Lower lobe of right lung (tissue), 2 donors: ENCODE results near the gene SHISA5. TPM values are rescaled to one million over a fixed set of nuclear protein-coding genes. Genes with fewer than 3 reads are reported as not detected.

Experiments used
- ATAC-seq, 2 donors: fragments of 200-7000 bp; cut with Tn5 transposase; one replicate each; pipeline ENCODE4 v1.9.1; 2020 to 2022; ENCODE audit warnings: mild to moderate bottlenecking in 2 of 2, moderate library complexity in 2 of 2
- DNase-seq: peaks from one replicate; pipeline ENCODE4 v3.0.0-alpha.2; 2020
- H3K27ac ChIP-seq: fragments of 200-600 bp; one replicate; pipeline ENCODE4 v1.8.0; 2022
- H3K27me3 ChIP-seq: fragments of 200-600 bp; one replicate; pipeline ENCODE4 v1.8.0; 2022; ENCODE audit warnings: low read depth
- H3K36me3 ChIP-seq: fragments of 200-600 bp; one replicate; pipeline ENCODE4 v1.8.0; 2022; ENCODE audit warnings: mild to moderate bottlenecking
- H3K4me1 ChIP-seq: fragments of 200-600 bp; one replicate; pipeline ENCODE4 v1.8.0; 2022
- H3K4me3 ChIP-seq: fragments of 200-600 bp; one replicate; pipeline ENCODE4 v1.8.0; 2022; ENCODE audit warnings: mild to moderate bottlenecking
- H3K9me3 ChIP-seq: fragments of 200-600 bp; one replicate; pipeline ENCODE4 v1.8.0; 2022
- CTCF ChIP-seq: fragments of 200-600 bp; IDR thresholded peaks from one replicate; pipeline ENCODE4 v1.8.0; 2022; ENCODE audit warnings: antibody characterized with exemption, mild to moderate bottlenecking
- intact Hi-C: fragments of 100-400 bp; cut with DNase I; formaldehyde crosslinking; loops from one replicate; pipeline ENCODE4 v1.11.0; 2022
- total RNA-seq: library from RNA; stranded (reverse); fragmentation: NEBNext Ultra II Directional; extraction: Animal tissue kit (Norgen Biotek cat#: 25700); gene quantifications from one replicate; pipeline ENCODE4 v1.2.1, GENCODE V29; 2021
- donor health status: DM: no; HTN: yes; CAD: no; lungs with severe emphysema.

SHISA5 gene
- total RNA-seq, 1 donor from 2014 or later = 187 TPM

GRCh38 chr3:48433472-48434118, 70.4 kb downstream of the SHISA5 start:
- intact Hi-C loops = no loop called here
- Histone ChIP-seq H3K36me3 (peaks cover 14% of the 10 kb centered on the region), H3K27ac (peak overlapping the region; percentile 37), H3K9me3 (no peaks in the 10 kb centered on the region), H3K4me3 (no peak overlapping the region), H3K4me1 (peaks cover 42% of the 10 kb centered on the region), H3K27me3 (peaks cover 4% of the 10 kb centered on the region)
- DNase-seq (no peak), ATAC-seq (peak; percentile 30 to 39)
- no peak for TF ChIP-seq CTCF

- Histone ChIP-seq H3K27me3 (peaks cover 4% of the 10 kb centered on the region), H3K9me3 (no peaks in the 10 kb centered on the region), H3K4me1 (peaks cover 51% of the 10 kb centered on the region), H3K36me3 (peaks cover 14% of the 10 kb centered on the region), H3K4me3 (no peak overlapping the region), H3K27ac (peak overlapping the region; percentile 37)
- intact Hi-C loops = no loop called here
- TF ChIP-seq CTCF = peak; percentile 7
- DNase-seq = no peak
- no peak for ATAC-seq
These were observed 71.3 kb downstream of the SHISA5 start for GRCh38 chr3:48432411-48433371.

GRCh38 chr3:48431224-48432029, 72.5 kb downstream of the SHISA5 start:
- intact Hi-C loops = no loop called here
- H3K4me3 ChIP-seq = no peak overlapping the region
- no peaks in the 10 kb centered on the region for H3K9me3 ChIP-seq
- no peak for TF ChIP-seq CTCF
- peaks cover 62% of the 10 kb centered on the region for H3K4me1 ChIP-seq
- H3K36me3 ChIP-seq = peaks cover 14% of the 10 kb centered on the region
- ATAC-seq = no peak
- DNase-seq = peak; percentile 20
- H3K27me3 ChIP-seq = peaks cover 4% of the 10 kb centered on the region
- H3K27ac ChIP-seq = peak overlapping the region; percentile 89

- peaks cover 4% of the 10 kb centered on the region for H3K27me3 ChIP-seq
- peak overlapping the region; percentile 89 for H3K27ac ChIP-seq
- intact Hi-C loops = no loop called here
- H3K4me1 ChIP-seq = peaks cover 62% of the 10 kb centered on the region
- no peak for TF ChIP-seq CTCF
- peak overlapping the region; percentile 86 for H3K4me3 ChIP-seq
- no peak for ATAC-seq
- no peaks in the 10 kb centered on the region for H3K9me3 ChIP-seq
- H3K36me3 ChIP-seq = peaks cover 14% of the 10 kb centered on the region
- DNase-seq = peak; percentile 26
These were observed 73.3 kb downstream of the SHISA5 start for GRCh38 chr3:48430708-48431101.
